ENCODE measurements around the gene PPP3R2.
"Not testable (repeated sequence)": the region's sequence is repeated elsewhere in the genome, so short reads cannot be mapped to it uniquely, and the experiment has no call there.

The PPP3R2 gene

GRCh38 chr9:101561740-101562139, 33.0 kb downstream of the PPP3R2 start:
- Histone ChIP-seq H3K27ac (no peak overlapping the region), H3K4me1 (no peaks in the 10 kb centered on the region), H3K9ac (no peak overlapping the region), H3K27me3 (ENCODE audit: control insufficient read depth, insufficient read depth, low read length) (no peaks in the 10 kb centered on the region), H3K4me3 (ENCODE audit: low read depth, low read length) (no peak overlapping the region), H3K9me3 (ENCODE audit: control insufficient read depth, low read length) (no peaks in the 10 kb centered on the region), H3K79me2 (no peaks in the 10 kb centered on the region), H2AFZ (no peak overlapping the region), H3K4me2 (ENCODE audit: low read length) (no peak overlapping the region), H3K36me3 (ENCODE audit: control insufficient read depth, insufficient read depth, low read length) (no peaks in the 10 kb centered on the region)
- no peak for TF ChIP-seq CTCF (IDR thresholded peaks at IDR 0.05)

GRCh38 chr9:101549472-101550098, 45.2 kb downstream of the PPP3R2 start:
- not testable (repeated sequence) for H3K79me2 ChIP-seq; H3K27ac ChIP-seq; H3K9ac ChIP-seq; H3K9me3 ChIP-seq (ENCODE audit: control insufficient read depth, low read length); H2AFZ ChIP-seq; H3K4me3 ChIP-seq (ENCODE audit: low read depth, low read length); H3K4me2 ChIP-seq (ENCODE audit: low read length); H3K36me3 ChIP-seq (ENCODE audit: control insufficient read depth, insufficient read depth, low read length); H3K4me1 ChIP-seq; H3K27me3 ChIP-seq (ENCODE audit: control insufficient read depth, insufficient read depth, low read length)
- peak; percentile 33 for TF ChIP-seq CTCF (IDR thresholded peaks at IDR 0.05)

- Histone ChIP-seq H3K4me1 (no peaks in the 10 kb centered on the region), H3K27me3 (ENCODE audit: control insufficient read depth, insufficient read depth, low read length) (no peaks in the 10 kb centered on the region), H3K27ac (no peak overlapping the region), H3K4me3 (ENCODE audit: low read depth, low read length) (no peak overlapping the region), H3K36me3 (ENCODE audit: control insufficient read depth, insufficient read depth, low read length) (no peaks in the 10 kb centered on the region), H3K9me3 (ENCODE audit: control insufficient read depth, low read length) (no peaks in the 10 kb centered on the region), H3K4me2 (ENCODE audit: low read length) (no peak overlapping the region), H3K9ac (no peak overlapping the region), H2AFZ (no peak overlapping the region), H3K79me2 (no peaks in the 10 kb centered on the region)
- TF ChIP-seq CTCF (IDR thresholded peaks at IDR 0.05) = no peak
Observed at GRCh38 chr9:101543098-101543735, 51.6 kb downstream of the PPP3R2 start.

All from parathyroid adenoma (tissue), 2 donors.